HEK293 (cell line): ENCODE data around the gene EIF4E.
A peak's percentile ranks its signal among the peaks of the same experiment; 100 is the strongest.

Source experiments
- CTCF ChIA-PET: fragments of 350-600 bp; formaldehyde crosslinking; extraction: SDS; loops from one replicate; lab custom pipeline; 2021; ENCODE audit warnings: antibody characterized with exemption; lab: Yijun Ruan, JAX
- POLR2A ChIA-PET: fragments of 300-600 bp; formaldehyde crosslinking; extraction: SDS; loops from one replicate; lab custom pipeline; 2020; ENCODE audit warnings: antibody characterized with exemption, inconsistent platforms; lab: Yijun Ruan, JAX
- H3K27ac ChIP-seq: fragments of 200-500 bp; sonication (Bioruptor generic); 2 replicates; pipeline ENCODE4 v1.5.1; 2014; ENCODE audit warnings: low read depth, low read length, control low read depth, inconsistent platforms; ENCODE audit errors: extremely low read depth
- H3K36me3 ChIP-seq, 2 experiments: fragments of 200-500 bp in 1 of 2; sonication (Bioruptor generic) in 1 of 2; 1 replicate in 1 of 2; 2 replicates in 1 of 2; pipeline ENCODE4 v1.5.1; 2014 to 2017; ENCODE audit warnings: inconsistent platforms in 2 of 2, low read length in 2 of 2; ENCODE audit not compliant: control insufficient read depth in 2 of 2, insufficient read depth in 1 of 2
- H3K4me1 ChIP-seq: fragments of 200-500 bp; sonication (Bioruptor generic); 2 replicates; pipeline ENCODE4 v1.5.1; 2014; ENCODE audit warnings: mild to moderate bottlenecking, low read length, inconsistent platforms; ENCODE audit not compliant: control insufficient read depth, insufficient read depth
- H3K4me3 ChIP-seq: 2 replicates; pipeline ENCODE4 v1.5.1; 2011; ENCODE audit warnings: low read depth, mild to moderate bottlenecking, control low read depth, low read length, moderate library complexity
- H3K9me3 ChIP-seq: fragments of 200-500 bp; sonication (Bioruptor generic); 2 replicates; pipeline ENCODE4 v1.5.1; 2014; ENCODE audit warnings: low read depth, low read length, inconsistent platforms; ENCODE audit not compliant: control insufficient read depth, insufficient read depth
- AEBP2 ChIP-seq: fragments of 450-650 bp; formaldehyde crosslinking; IDR thresholded peaks from 2 replicates; pipeline ENCODE4 v1.5.1; 2016; ENCODE audit warnings: missing biosample characterization, missing genetic modification characterization, borderline replicate concordance
- BCL6B ChIP-seq: fragments of 450-650 bp; formaldehyde crosslinking; IDR thresholded peaks from 2 replicates; pipeline ENCODE4 v1.5.1; 2017; ENCODE audit warnings: missing biosample characterization, missing genetic modification characterization
- CTCF ChIP-seq: fragments of 450-650 bp; formaldehyde crosslinking; IDR thresholded peaks from 2 replicates; pipeline ENCODE4 v1.5.1; 2016; ENCODE audit warnings: missing biosample characterization, missing genetic modification characterization
- KLF8 ChIP-seq: fragments of 450-650 bp; formaldehyde crosslinking; IDR thresholded peaks from 2 replicates; pipeline ENCODE4 v1.5.1; 2016; ENCODE audit warnings: missing biosample characterization, missing genetic modification characterization
- SCRT2 ChIP-seq: fragments of 450-650 bp; formaldehyde crosslinking; IDR thresholded peaks from 2 replicates; pipeline ENCODE4 v1.5.1; 2016; ENCODE audit warnings: missing biosample characterization, missing genetic modification characterization
- YY1 ChIP-seq: fragments of 450-650 bp; formaldehyde crosslinking; IDR thresholded peaks from 2 replicates; pipeline ENCODE4 v1.5.1; 2018; ENCODE audit warnings: missing biosample characterization, missing genetic modification characterization
- ZBTB17 ChIP-seq: fragments of 450-650 bp; formaldehyde crosslinking; IDR thresholded peaks from 2 replicates; pipeline ENCODE4 v1.5.1; 2016; ENCODE audit warnings: missing biosample characterization, missing genetic modification characterization
- ZBTB44 ChIP-seq: fragments of 450-650 bp; IDR thresholded peaks from 2 replicates; pipeline ENCODE4 v1.5.1; 2018; ENCODE audit warnings: missing biosample characterization, mild to moderate bottlenecking, missing genetic modification characterization
- ZBTB6 ChIP-seq: fragments of 450-650 bp; formaldehyde crosslinking; IDR thresholded peaks from 2 replicates; pipeline ENCODE4 v1.5.1; 2017; ENCODE audit warnings: missing biosample characterization, missing genetic modification characterization
- ZBTB8A ChIP-seq: fragments of 450-650 bp; formaldehyde crosslinking; IDR thresholded peaks from 2 replicates; pipeline ENCODE4 v1.5.1; 2016; ENCODE audit warnings: missing biosample characterization, missing genetic modification characterization
- ZFP41 ChIP-seq: fragments of 450-650 bp; formaldehyde crosslinking; IDR thresholded peaks from 2 replicates; pipeline ENCODE4 v1.5.1; 2016; ENCODE audit warnings: missing biosample characterization, missing genetic modification characterization, borderline replicate concordance
- ZNF114 ChIP-seq: fragments of 450-650 bp; formaldehyde crosslinking; IDR thresholded peaks from 2 replicates; pipeline ENCODE4 v1.5.0; 2017; ENCODE audit warnings: missing biosample characterization, missing genetic modification characterization
- ZNF214 ChIP-seq: fragments of 450-650 bp; formaldehyde crosslinking; IDR thresholded peaks from 2 replicates; pipeline ENCODE4 v1.5.1; 2017; ENCODE audit warnings: missing biosample characterization, mild to moderate bottlenecking, missing genetic modification characterization, borderline replicate concordance
- ZNF354C ChIP-seq: fragments of 450-650 bp; formaldehyde crosslinking; IDR thresholded peaks from 2 replicates; pipeline ENCODE4 v1.5.1; 2016; ENCODE audit warnings: missing biosample characterization, missing genetic modification characterization, low read depth, borderline replicate concordance
- ZNF416 ChIP-seq: fragments of 450-650 bp; formaldehyde crosslinking; IDR thresholded peaks from 2 replicates; pipeline ENCODE4 v1.5.1; 2016; ENCODE audit warnings: missing biosample characterization, missing genetic modification characterization
- ZNF510 ChIP-seq: fragments of 450-650 bp; formaldehyde crosslinking; IDR thresholded peaks from 2 replicates; pipeline ENCODE4 v1.5.1; 2018; ENCODE audit warnings: mild to moderate bottlenecking, missing genetic modification characterization, missing biosample characterization; ENCODE audit not compliant: insufficient replicate concordance
- ZNF513 ChIP-seq: fragments of 450-650 bp; IDR thresholded peaks from 2 replicates; pipeline ENCODE4 v1.5.1; 2018; ENCODE audit warnings: missing biosample characterization, missing genetic modification characterization
- ZNF549 ChIP-seq: fragments of 450-650 bp; IDR thresholded peaks from 2 replicates; pipeline ENCODE4 v1.5.1; 2018; ENCODE audit warnings: missing biosample characterization, missing genetic modification characterization, mild to moderate bottlenecking, inconsistent platforms, moderate library complexity
- ZNF585B ChIP-seq: fragments of 450-650 bp; formaldehyde crosslinking; IDR thresholded peaks from 2 replicates; pipeline ENCODE4 v1.5.1; 2016; ENCODE audit warnings: missing biosample characterization, missing genetic modification characterization
- ZNF624 ChIP-seq: fragments of 450-650 bp; formaldehyde crosslinking; IDR thresholded peaks from 2 replicates; pipeline ENCODE4 v1.5.1; 2017; ENCODE audit warnings: missing biosample characterization, missing genetic modification characterization
- ZNF654 ChIP-seq: fragments of 450-650 bp; formaldehyde crosslinking; IDR thresholded peaks from 2 replicates; pipeline ENCODE4 v1.5.1; 2016; ENCODE audit warnings: low read depth, missing biosample characterization, missing genetic modification characterization
- ZNF660 ChIP-seq: fragments of 450-650 bp; IDR thresholded peaks from 2 replicates; pipeline ENCODE4 v1.5.1; 2018; ENCODE audit warnings: missing biosample characterization, mild to moderate bottlenecking, missing genetic modification characterization
- ZNF677 ChIP-seq: fragments of 450-650 bp; IDR thresholded peaks from 2 replicates; pipeline ENCODE4 v1.5.0; 2018; ENCODE audit warnings: missing biosample characterization, mild to moderate bottlenecking, missing genetic modification characterization, moderate library complexity
- ZNF791 ChIP-seq: fragments of 450-650 bp; formaldehyde crosslinking; IDR thresholded peaks from 2 replicates; pipeline ENCODE4 v1.5.1; 2016; ENCODE audit warnings: missing biosample characterization, missing genetic modification characterization
- ZSCAN4 ChIP-seq: fragments of 450-650 bp; formaldehyde crosslinking; IDR thresholded peaks from 2 replicates; pipeline ENCODE4 v1.5.1; 2017; ENCODE audit warnings: missing biosample characterization, missing genetic modification characterization

Gene EIF4E

GRCh38 chr4:98945297-98945850 lies 16.4 kb upstream of the EIF4E start:
- H3K27ac ChIP-seq, result no peak overlapping the region
- H3K9me3 ChIP-seq, result no peaks in the 10 kb centered on the region
- no peaks in the 10 kb centered on the region for H3K4me1 ChIP-seq
- TF ChIP-seq SCRT2 (tag by site-specific recombination), result no peak
- TF ChIP-seq ZFP41 (tag by site-specific recombination), result no peak
- no peak for TF ChIP-seq ZNF660 (tag by site-specific recombination)
- no peak for TF ChIP-seq ZBTB17
- no peak for TF ChIP-seq BCL6B (tag by site-specific recombination)
- TF ChIP-seq ZNF510 (tag by site-specific recombination), result no peak
- TF ChIP-seq ZNF624 (tag by site-specific recombination), result no peak
- no peak for TF ChIP-seq ZNF677
- ChIA-PET POLR2A (no interaction called here), CTCF (no interaction called here)
- H3K36me3 ChIP-seq, result no peaks in the 10 kb centered on the region
- H3K4me3 ChIP-seq, result no peak overlapping the region

- ChIA-PET POLR2A (no interaction called here), CTCF (interaction anchor here (0.6 to 1.2 kb wide), 10 partner anchors 17 to 845 kb away, joined by 3 to 5 read pairs (median 4); no protein-coding TSS in a partner anchor)
- H3K9me3 ChIP-seq, result no peaks in the 10 kb centered on the region
- H3K27ac ChIP-seq, result no peak overlapping the region
- H3K36me3 ChIP-seq, result no peaks in the 10 kb centered on the region
- no peaks in the 10 kb centered on the region for H3K4me1 ChIP-seq
- no peak overlapping the region for H3K4me3 ChIP-seq
- 0 out of 2 replicates have a peak, but pooled peaks have one; percentile 6 for TF ChIP-seq ZNF654 (tag by site-specific recombination)
- TF ChIP-seq ZNF585B (tag by site-specific recombination), result no peak
- TF ChIP-seq KLF8 (tag by site-specific recombination), result no peak
- no peak for TF ChIP-seq ZBTB8A (tag by site-specific recombination)
- TF ChIP-seq ZNF513 (tag by site-specific recombination), result no peak
- 0 out of 2 replicates have a peak, but pooled peaks have one; percentile 20 for TF ChIP-seq CTCF (tag by site-specific recombination)
- TF ChIP-seq ZSCAN4 (tag by site-specific recombination), result no peak
- no peak for TF ChIP-seq YY1 (tag by site-specific recombination)
- no peak for TF ChIP-seq ZNF114 (tag by site-specific recombination)
- no peak for TF ChIP-seq ZNF354C (tag by site-specific recombination)
- TF ChIP-seq ZNF214, result no peak
- TF ChIP-seq ZNF416 (tag by site-specific recombination), result no peak
- no peak for TF ChIP-seq ZNF791
- no peak for TF ChIP-seq AEBP2 (tag by site-specific recombination)
- no peak for TF ChIP-seq ZBTB6 (tag by site-specific recombination)
- TF ChIP-seq ZBTB44 (tag by site-specific recombination), result no peak
- TF ChIP-seq ZNF549 (tag by site-specific recombination), result no peak
These were observed 11.0 kb upstream of the EIF4E start for GRCh38 chr4:98939892-98940298.
